ENCODE results near the gene NLRC5.
"Not testable (repeated sequence)": the region's sequence is repeated elsewhere in the genome, so short reads cannot be mapped to it uniquely, and the experiment has no call there.

NLRC5 gene

GRCh38 chr16:56984639-56985038 lies 4.7 kb upstream of the NLRC5 start:
- no peak for DNase-seq

DNA sequence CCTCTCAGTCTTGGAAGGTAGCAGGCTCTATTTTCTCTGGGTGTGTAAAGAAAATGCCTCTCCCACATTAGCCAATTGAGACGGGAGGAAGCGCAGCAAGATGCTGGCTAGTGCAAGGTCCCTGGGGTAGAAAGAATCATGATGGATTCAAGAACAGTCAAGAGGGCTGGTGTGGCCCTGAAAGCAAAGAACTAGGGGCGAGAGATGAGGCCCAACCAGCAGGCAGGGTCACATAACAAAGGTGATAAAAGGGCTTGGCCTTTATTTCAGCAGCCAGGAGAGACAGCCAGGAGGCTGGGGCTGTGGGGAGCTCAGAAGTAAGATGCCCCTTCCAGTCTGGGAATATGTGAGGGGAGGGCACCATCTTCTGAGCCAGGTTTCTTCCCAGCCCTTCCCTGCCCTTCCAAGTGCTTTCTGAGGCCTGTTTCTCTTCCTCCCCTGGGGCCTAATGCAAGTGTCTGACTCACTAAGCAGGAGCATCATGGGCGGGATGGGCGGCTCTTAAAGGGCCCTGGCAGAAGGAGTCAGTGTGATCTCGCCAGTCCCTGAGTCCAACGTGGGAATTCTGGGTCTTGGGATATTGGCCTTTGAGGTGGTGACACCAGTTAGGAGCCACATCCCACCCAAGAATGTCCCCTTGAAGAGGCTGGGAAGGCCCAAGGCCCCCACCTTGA lies 3.9 kb upstream of the NLRC5 start:
- DNase-seq = no peak

GRCh38 chr16:56985962-56986360 lies 3.4 kb upstream of the NLRC5 start:
- no peak for DNase-seq

- DNase-seq = no peak
These were observed 3.0 kb upstream of the NLRC5 start for GRCh38 chr16:56986361-56986760.

DNA sequence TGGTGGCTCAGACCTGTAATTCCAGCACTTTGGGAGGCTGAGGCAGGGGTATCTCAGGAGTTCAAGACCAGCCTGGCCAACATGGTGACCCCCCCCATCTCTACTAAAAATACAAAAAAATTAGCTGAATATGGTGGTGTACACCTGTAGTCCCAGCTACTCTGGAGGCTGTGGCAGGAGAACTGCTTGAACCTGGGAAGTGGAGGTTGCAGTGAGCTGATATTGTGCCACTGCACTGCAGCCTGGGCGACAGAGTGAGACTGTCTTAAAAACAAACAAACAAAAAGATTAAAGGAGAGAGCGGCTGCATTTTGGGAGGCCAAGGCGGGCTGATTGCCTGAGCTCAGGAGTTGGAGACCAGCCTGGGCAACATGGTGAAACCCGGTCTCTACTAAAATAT lies 2.4 kb upstream of the NLRC5 start:
- DNase-seq = not testable (repeated sequence)

GRCh38 chr16:56987692-56988091 lies 1.7 kb upstream of the NLRC5 start:
- DNase-seq = no peak

- no peak for DNase-seq
These were observed 1.0 kb upstream of the NLRC5 start for GRCh38 chr16:56988161-56988947.

GRCh38 chr16:56989988-56990387 lies 631 bp downstream of the NLRC5 start:
- DNase-seq = no peak

- DNase-seq = no peak
These were observed 1.3 kb downstream of the NLRC5 start for GRCh38 chr16:56990407-56991286.

GRCh38 chr16:56992431-56992830 lies 3.1 kb downstream of the NLRC5 start:
- DNase-seq = not testable (repeated sequence)

GRCh38 chr16:56993204-56993603 lies 3.8 kb downstream of the NLRC5 start:
- DNase-seq = no peak

- no peak for DNase-seq
These were observed 5.0 kb downstream of the NLRC5 start for GRCh38 chr16:56994311-56994710.

DNA sequence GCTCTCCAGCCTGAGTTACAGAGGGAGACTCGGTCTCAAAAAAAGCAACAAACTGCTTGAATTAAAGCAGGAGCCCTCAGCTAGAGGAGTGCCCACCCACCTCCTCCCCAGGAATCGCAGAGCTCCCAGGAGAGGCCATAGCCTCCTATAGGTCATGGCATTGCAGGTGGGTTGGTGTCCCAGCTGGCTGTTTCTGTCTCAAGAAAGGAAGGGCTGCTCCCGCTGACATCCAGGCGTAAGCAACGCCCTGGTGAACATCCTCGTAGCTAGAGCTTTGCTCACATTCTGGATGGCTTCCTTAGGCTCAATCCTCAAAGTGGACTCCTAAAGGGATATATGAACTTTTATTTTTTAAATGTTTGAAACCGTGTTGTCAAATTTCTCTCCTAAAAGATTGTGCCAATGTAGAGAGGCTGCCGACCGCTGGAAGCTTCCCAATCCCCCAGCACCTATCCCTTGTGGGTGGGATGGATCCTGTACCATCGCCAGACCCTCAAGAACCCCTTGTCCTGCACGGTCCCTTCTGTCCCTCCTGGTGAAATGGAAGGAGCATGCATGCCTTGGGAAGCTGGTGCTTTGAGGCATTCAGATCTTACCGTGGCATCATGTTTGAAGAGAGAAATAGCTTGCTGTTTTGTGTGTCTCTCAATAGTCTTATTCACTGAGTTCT lies 5.9 kb downstream of the NLRC5 start:
- DNase-seq = no peak

DNA sequence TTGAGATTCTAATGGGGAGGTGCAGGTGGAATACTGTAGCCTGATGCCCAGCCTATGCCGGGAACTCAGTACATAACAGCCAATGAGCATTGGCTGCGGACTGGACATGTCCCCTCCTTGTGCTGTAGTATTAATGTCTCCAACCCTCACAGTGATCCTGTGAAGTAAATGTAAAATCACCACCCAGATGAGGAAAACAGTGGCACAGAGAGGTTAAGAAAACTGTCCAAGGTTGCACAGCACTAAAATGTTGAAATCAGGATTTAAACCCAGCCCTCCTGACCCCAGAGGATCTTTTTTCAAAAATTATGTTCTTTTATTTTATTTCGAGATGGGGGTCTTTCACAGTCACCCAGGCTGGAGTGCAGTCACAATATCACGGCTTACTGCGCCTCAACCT lies 7.9 kb downstream of the NLRC5 start:
- DNase-seq = no peak

DNA sequence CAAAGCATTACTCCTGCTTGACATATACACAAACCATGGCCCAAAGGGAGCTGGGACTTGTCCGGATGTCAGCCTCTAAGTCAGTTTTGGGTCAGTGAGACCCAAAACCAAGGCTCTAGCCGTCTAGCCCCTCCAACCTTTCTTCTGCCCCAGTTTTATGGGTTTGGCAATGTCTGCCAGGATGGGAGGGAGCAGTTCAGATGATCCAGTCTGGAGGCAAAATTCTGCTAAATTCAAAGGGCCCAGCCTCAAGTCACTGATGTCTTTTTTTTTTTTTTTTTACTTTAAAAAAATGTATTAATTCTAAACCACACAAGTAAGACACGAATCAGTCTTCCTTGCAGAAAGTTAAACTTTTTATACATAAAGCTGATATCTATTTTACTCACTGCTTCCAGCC lies 8.6 kb downstream of the NLRC5 start:
- DNase-seq = no peak

DNA sequence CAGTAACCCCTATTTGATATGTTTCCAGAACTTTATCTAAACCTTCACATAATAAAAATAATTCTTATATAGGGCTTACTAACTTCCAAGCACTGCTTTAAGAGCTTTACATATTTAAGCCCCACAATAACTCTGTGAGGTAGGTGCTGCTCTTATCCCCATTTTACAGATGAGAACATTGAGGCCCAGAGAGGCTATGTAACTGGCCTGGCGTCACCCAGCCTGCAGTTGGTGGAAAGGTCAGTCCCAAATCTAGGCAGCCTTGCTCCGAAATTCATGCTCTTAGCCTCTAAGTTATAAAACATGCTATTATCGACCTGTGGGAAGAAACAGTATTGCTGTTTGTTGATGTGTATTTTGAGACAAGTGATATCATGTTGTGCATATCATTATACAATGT lies 9.0 kb downstream of the NLRC5 start:
- no peak for DNase-seq

DNA sequence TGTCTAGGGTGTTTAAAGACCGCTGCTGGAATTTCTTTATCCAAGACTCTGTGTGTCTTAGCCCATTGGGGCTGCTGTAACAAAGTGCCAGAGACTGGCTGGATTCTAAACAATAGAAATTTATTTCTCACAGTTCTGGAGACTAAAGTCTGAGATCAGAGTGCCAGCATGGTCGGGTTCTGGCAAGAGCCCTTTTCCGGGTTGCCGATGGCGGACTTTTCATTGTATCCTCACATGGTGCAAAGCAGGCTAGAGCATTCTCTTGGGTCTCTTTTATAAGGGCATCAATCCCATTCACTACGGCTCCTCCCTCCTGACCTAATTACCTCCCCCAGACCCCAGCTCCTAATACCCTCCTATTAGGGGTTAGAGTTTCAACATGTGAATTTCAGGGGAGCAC lies 9.5 kb downstream of the NLRC5 start:
- DNase-seq = no peak

- peak; percentile 29 to 63 for DNase-seq
These were observed 10.3 kb downstream of the NLRC5 start for GRCh38 chr16:56999409-57000270.

DNA sequence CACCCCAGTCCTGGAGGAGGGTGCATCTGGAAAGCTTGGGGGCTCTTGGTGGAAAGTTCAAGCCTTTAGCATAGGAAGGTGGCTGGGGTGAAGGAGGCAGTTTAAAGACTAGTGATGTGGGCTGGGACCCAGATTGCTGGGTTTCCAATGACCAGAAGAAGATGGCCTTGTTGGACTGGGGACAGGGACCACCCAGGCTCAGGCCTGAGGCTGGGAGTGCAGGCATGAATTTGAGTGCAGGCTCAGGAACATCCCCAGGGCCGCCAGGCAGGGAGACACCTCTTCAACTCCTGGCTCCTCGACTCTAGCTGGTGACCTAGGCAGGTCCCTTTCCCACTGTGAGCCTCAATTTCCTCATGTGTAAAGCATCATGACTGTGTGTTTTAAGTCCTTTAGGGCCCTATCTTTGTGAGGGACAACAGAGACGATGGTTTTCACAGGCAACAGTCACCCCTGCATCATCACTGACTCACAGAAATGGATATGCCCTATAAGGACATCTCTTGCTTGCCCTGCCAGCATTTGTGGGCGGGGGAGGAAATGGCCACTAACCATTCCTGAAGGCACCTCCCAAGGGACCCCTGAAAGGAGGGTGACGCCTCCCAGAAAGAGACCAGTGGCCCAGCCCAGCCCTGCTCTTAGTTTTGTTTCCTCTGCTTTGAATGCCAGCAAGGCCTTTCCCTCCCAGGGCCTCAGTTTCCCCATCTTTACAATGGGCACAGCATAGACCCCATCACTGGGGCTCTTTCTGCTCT lies 11.1 kb downstream of the NLRC5 start:
- DNase-seq = peak in 1 of 2 donors; percentile 44

DNA sequence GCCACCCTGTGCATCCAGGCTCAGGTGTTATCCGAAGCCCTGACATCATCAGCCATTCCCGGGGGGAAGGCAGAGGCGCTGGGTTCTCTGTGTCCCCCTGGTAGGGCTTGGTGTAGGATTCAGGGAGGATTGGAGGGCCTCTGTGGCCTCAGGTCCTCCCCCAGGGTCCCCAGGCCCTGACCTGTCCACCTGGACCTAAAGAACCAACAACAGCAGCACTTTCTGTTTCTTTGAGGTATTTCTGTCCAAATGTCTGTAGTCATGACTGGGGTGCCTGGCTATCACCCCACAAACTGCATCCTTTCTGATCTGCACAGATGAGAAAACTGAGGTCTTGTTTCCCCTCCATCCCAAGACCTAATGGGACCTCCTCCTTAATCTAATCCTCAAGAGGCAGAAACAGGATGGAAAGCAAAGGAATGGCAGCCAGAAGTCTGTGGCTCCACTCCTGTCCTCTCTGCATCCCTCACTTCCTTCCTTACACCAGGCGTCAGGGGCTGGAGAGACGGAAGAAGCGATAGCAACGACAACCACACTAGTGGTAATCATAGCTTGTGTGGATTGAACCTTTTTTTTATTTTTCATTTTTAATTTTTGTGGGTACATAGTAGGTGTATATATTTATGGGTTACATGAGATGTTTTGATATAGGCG lies 11.8 kb downstream of the NLRC5 start:
- no peak for DNase-seq
